Activated CD4-positive, alpha-beta T cell treated with anti-CD3 and anti-CD28 coated beads for 24 hours (primary cell): Measurements from ENCODE around the gene TRAF6.
"Not testable (repeated sequence)": the region's sequence is repeated elsewhere in the genome, so short reads cannot be mapped to it uniquely, and the experiment has no call there.

Experiments
- DNase-seq, 2 donors: peaks; one replicate each; pipeline ENCODE4 v3.0.0-alpha.2; 2020; ENCODE audit warnings: low read depth in 2 of 2

The TRAF6 gene

GRCh38 chr11:36493332-36493731, 16.7 kb downstream of the TRAF6 start:
- no peak for DNase-seq

- DNase-seq: no peak
These were observed 17.3 kb downstream of the TRAF6 start for GRCh38 chr11:36492724-36493304.

- DNase-seq: no peak
These were observed 19.9 kb downstream of the TRAF6 start for GRCh38 chr11:36490026-36490806.

GRCh38 chr11:36488096-36488495, 22.0 kb downstream of the TRAF6 start:
- no peak for DNase-seq

- DNase-seq: no peak
These were observed 22.5 kb downstream of the TRAF6 start for GRCh38 chr11:36487619-36488018.

GRCh38 chr11:36485298-36486002, 24.6 kb downstream of the TRAF6 start:
- no peak for DNase-seq

- DNase-seq: not testable (repeated sequence)
These were observed 27.0 kb downstream of the TRAF6 start for GRCh38 chr11:36483042-36483441.

GRCh38 chr11:36480833-36481232, 29.2 kb downstream of the TRAF6 start:
- DNase-seq: no peak

GRCh38 chr11:36478700-36479329, 31.3 kb downstream of the TRAF6 start:
- no peak for DNase-seq

GRCh38 chr11:36475192-36475591, 34.9 kb downstream of the TRAF6 start:
- DNase-seq: no peak

GRCh38 chr11:36471577-36471976, 38.5 kb downstream of the TRAF6 start:
- no peak for DNase-seq

GRCh38 chr11:36469881-36470802, 39.9 kb downstream of the TRAF6 start:
- no peak for DNase-seq

GRCh38 chr11:36469063-36469462, 41.0 kb downstream of the TRAF6 start:
- DNase-seq: no peak

- DNase-seq: no peak
These were observed 42.2 kb downstream of the TRAF6 start for GRCh38 chr11:36467916-36468315.

- no peak for DNase-seq
These were observed 43.1 kb downstream of the TRAF6 start for GRCh38 chr11:36467012-36467411.

GRCh38 chr11:36465449-36466163, 44.5 kb downstream of the TRAF6 start:
- DNase-seq: no peak

GRCh38 chr11:36464720-36465119, 45.4 kb downstream of the TRAF6 start:
- no peak for DNase-seq

GRCh38 chr11:36463781-36464180, 46.3 kb downstream of the TRAF6 start:
- no peak for DNase-seq

GRCh38 chr11:36462321-36462720, 47.8 kb downstream of the TRAF6 start:
- no peak for DNase-seq

GRCh38 chr11:36460220-36460619, 49.9 kb downstream of the TRAF6 start:
- no peak for DNase-seq

GRCh38 chr11:36459046-36459445, 51.0 kb downstream of the TRAF6 start:
- DNase-seq: no peak
